ENCODE results near the gene FBXO44. TPM values are rescaled to one million over a fixed set of nuclear protein-coding genes. Genes with fewer than 3 reads are reported as not detected.

Gene FBXO44
- polyA plus RNA-seq, 2 of the 4 experiments (the other 2 are of a cell fraction): 10.4 to 26.9 TPM

GRCh38 chr1:11671544-11672286 is 17.0 kb downstream of the FBXO44 start:
- ATAC-seq (no peak), FAIRE-seq (no peak), DNase-seq (ENCODE audit: low read depth in 1 of 2, low spot score in 1 of 2) (no peak)
- ChIA-PET CTCF (interaction anchor here (0.9 to 6.9 kb wide), 4 partner anchors 9 to 48 kb away, joined by 3 to 35 read pairs (median 4); partner anchors contain the start of gene FBXO6), POLR2A (no interaction called here)
- no peaks in the 10 kb centered on the region for H3K4me1 ChIP-seq
- 98% methylated on average over 7 of the region's 14 CpGs for WGBS (ENCODE audit: missing lambda C conversion rate)
- H3K27ac ChIP-seq: no peak overlapping the region
- H3K4me2 ChIP-seq: no peak overlapping the region
- H3K4me3 ChIP-seq: no peak overlapping the region
- H3K9me3 ChIP-seq: no peaks in the 10 kb centered on the region
- TF ChIP-seq, protein P1, sequence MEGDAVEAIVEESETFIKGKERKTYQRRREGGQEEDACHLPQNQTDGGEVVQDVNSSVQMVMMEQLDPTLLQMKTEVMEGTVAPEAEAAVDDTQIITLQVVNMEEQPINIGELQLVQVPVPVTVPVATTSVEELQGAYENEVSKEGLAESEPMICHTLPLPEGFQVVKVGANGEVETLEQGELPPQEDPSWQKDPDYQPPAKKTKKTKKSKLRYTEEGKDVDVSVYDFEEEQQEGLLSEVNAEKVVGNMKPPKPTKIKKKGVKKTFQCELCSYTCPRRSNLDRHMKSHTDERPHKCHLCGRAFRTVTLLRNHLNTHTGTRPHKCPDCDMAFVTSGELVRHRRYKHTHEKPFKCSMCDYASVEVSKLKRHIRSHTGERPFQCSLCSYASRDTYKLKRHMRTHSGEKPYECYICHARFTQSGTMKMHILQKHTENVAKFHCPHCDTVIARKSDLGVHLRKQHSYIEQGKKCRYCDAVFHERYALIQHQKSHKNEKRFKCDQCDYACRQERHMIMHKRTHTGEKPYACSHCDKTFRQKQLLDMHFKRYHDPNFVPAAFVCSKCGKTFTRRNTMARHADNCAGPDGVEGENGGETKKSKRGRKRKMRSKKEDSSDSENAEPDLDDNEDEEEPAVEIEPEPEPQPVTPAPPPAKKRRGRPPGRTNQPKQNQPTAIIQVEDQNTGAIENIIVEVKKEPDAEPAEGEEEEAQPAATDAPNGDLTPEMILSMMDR (IDR thresholded peaks at IDR 0.05): no peak
- TF ChIP-seq, protein P2, sequence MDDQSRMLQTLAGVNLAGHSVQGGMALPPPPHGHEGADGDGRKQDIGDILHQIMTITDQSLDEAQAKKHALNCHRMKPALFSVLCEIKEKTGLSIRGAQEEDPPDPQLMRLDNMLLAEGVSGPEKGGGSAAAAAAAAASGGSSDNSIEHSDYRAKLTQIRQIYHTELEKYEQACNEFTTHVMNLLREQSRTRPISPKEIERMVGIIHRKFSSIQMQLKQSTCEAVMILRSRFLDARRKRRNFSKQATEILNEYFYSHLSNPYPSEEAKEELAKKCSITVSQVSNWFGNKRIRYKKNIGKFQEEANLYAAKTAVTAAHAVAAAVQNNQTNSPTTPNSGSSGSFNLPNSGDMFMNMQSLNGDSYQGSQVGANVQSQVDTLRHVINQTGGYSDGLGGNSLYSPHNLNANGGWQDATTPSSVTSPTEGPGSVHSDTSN (IDR thresholded peaks at IDR 0.05): no peak
- TF ChIP-seq PHF8 (IDR thresholded peaks at IDR 0.05; ENCODE audit: borderline replicate concordance, low read depth): no peak
- TF ChIP-seq POLR2AphosphoS2 (conservative IDR thresholded peaks at IDR 0.05; ENCODE audit: low read length): no peak

GRCh38 chr1:11673089-11673769 is 18.6 kb downstream of the FBXO44 start:
- peak in 1 of 2 experiments; percentile 31; a peak in 3 of 6 replicates for ATAC-seq
- H3K4me1 ChIP-seq: no peaks in the 10 kb centered on the region
- DNase-seq (ENCODE audit: low read depth in 1 of 2, low spot score in 1 of 2): no peak
- no peaks in the 10 kb centered on the region for H3K9me3 ChIP-seq
- no peak for FAIRE-seq
- POLR2A ChIA-PET: no interaction called here
- H3K4me3 ChIP-seq: no peak overlapping the region
- no peak overlapping the region for H3K4me2 ChIP-seq
- CTCF ChIA-PET: interaction anchor here (1.0 to 6.9 kb wide), 4 partner anchors 10 to 46 kb away, joined by 3 to 35 read pairs (median 3); partner anchors contain the start of gene FBXO6
- TF ChIP-seq HOXB13 (CRISPR knock-in tag; IDR thresholded peaks at IDR 0.05; ENCODE audit: low read depth): no peak
- TF ChIP-seq SREBF2 (IDR thresholded peaks at IDR 0.05): no peak
- no peak for TF ChIP-seq RFX5 (IDR thresholded peaks at IDR 0.05)
- 93% methylated on average over 9 of the region's 14 CpGs for WGBS (ENCODE audit: missing lambda C conversion rate)
- no peak overlapping the region for H3K27ac ChIP-seq

GRCh38 chr1:11674488-11674887 is 19.8 kb downstream of the FBXO44 start:
- FAIRE-seq (no peak), DNase-seq (ENCODE audit: low read depth in 1 of 2, low spot score in 1 of 2) (no peak), ATAC-seq (no peak)
- no peak for TF ChIP-seq ZFP36 (IDR thresholded peaks at IDR 0.05; ENCODE audit: borderline replicate concordance, partially characterized antibody)
- TF ChIP-seq MYC (IDR thresholded peaks at IDR 0.05; ENCODE audit: borderline replicate concordance, low read length): no peak
- TF ChIP-seq FOSB (CRISPR knock-in tag; IDR thresholded peaks at IDR 0.05): no peak
- 96% methylated on average over 8 of the region's 14 CpGs for WGBS (ENCODE audit: missing lambda C conversion rate)
- H3K27ac ChIP-seq: no peak overlapping the region
- ChIA-PET CTCF (interaction anchor here (6.9 kb wide), 1 partner anchor 11 kb away, joined by 35 read pairs; the partner anchor contains the start of gene FBXO6), POLR2A (no interaction called here)
- H3K9me3 ChIP-seq: no peaks in the 10 kb centered on the region
- H3K4me1 ChIP-seq: no peaks in the 10 kb centered on the region
- H3K4me3 ChIP-seq: no peak overlapping the region
- H3K4me2 ChIP-seq: no peak overlapping the region

DNA sequence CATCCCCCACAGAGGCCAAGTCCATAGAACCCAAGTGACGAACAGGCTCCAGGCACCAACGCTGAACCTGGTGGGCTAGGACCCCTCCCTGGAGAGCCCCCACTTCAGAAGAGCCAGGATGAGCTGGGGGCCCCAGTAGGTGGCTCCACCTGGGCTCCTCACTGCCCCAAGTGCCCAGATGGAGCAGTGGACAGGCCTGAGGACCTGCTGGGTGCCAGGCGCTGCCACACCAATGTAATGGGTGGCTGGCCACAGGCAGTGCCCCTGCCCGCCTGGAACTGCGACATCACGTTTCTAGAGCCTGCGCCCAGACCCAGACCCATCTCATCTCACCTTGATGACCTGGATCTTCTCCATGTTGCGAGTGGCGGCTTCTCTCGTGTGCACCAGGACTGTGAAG is 20.6 kb downstream of the FBXO44 start:
- Histone ChIP-seq H3K4me3 (no peak overlapping the region), H3K4me2 (no peak overlapping the region), H3K9me3 (no peaks in the 10 kb centered on the region), H3K4me1 (no peaks in the 10 kb centered on the region), H3K27ac (no peak overlapping the region)
- CTCF ChIA-PET: interaction anchor here (1.9 to 6.9 kb wide), 2 partner anchors 12 to 44 kb away, joined by 5 to 35 read pairs; partner anchors contain the start of gene FBXO6
- POLR2A ChIA-PET: no interaction called here
- TF ChIP-seq HDAC2 (IDR thresholded peaks at IDR 0.05) (no peak), USF2 (IDR thresholded peaks at IDR 0.05) (no peak), KDM5A (IDR thresholded peaks at IDR 0.05) (no peak), FOSL2 (IDR thresholded peaks at IDR 0.05) (no peak), FOSL2 (CRISPR knock-in tag; IDR thresholded peaks at IDR 0.05) (no peak), ATOH8 (CRISPR knock-in tag; IDR thresholded peaks at IDR 0.05; ENCODE audit: low read depth) (no peak)
- TF ChIP-seq, protein P3, sequence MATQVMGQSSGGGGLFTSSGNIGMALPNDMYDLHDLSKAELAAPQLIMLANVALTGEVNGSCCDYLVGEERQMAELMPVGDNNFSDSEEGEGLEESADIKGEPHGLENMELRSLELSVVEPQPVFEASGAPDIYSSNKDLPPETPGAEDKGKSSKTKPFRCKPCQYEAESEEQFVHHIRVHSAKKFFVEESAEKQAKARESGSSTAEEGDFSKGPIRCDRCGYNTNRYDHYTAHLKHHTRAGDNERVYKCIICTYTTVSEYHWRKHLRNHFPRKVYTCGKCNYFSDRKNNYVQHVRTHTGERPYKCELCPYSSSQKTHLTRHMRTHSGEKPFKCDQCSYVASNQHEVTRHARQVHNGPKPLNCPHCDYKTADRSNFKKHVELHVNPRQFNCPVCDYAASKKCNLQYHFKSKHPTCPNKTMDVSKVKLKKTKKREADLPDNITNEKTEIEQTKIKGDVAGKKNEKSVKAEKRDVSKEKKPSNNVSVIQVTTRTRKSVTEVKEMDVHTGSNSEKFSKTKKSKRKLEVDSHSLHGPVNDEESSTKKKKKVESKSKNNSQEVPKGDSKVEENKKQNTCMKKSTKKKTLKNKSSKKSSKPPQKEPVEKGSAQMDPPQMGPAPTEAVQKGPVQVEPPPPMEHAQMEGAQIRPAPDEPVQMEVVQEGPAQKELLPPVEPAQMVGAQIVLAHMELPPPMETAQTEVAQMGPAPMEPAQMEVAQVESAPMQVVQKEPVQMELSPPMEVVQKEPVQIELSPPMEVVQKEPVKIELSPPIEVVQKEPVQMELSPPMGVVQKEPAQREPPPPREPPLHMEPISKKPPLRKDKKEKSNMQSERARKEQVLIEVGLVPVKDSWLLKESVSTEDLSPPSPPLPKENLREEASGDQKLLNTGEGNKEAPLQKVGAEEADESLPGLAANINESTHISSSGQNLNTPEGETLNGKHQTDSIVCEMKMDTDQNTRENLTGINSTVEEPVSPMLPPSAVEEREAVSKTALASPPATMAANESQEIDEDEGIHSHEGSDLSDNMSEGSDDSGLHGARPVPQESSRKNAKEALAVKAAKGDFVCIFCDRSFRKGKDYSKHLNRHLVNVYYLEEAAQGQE (IDR thresholded peaks at IDR 0.05): no peak
- no peak for FAIRE-seq
- 91% methylated on average over 5 of the region's 10 CpGs for WGBS (ENCODE audit: missing lambda C conversion rate)
- no peak for DNase-seq (ENCODE audit: low read depth in 1 of 2, low spot score in 1 of 2)
- ATAC-seq: 0 out of 6 replicates have a peak, but pooled peaks of 1 of the 2 experiments have one; percentile 54
